Spleen (tissue), 7 donors: Measurements from ENCODE around the gene CASS4.

Source experiments
- CTCF ChIP-seq, 11 experiments: fragments of 200-600 bp in 7 of 11; fragments of 450-650 bp in 4 of 11; sonication (generic) in 4 of 11; IDR thresholded peaks in 8 of 11; conservative IDR thresholded peaks in 3 of 11; 1 replicate in 7 of 11; 2 replicates in 4 of 11; pipeline versions ENCODE4 v1.4.0 to v1.8.0; 2016 to 2021; ENCODE audit warnings: antibody characterized with exemption in 11 of 11, inconsistent platforms in 4 of 11, mild to moderate bottlenecking in 1 of 11
- POLR2A ChIP-seq, 3 donors: fragments of 450-650 bp; IDR thresholded peaks; one replicate each; pipeline ENCODE4 v1.5.1; 2017; ENCODE audit warnings: antibody characterized with exemption in 3 of 3, mild to moderate bottlenecking in 1 of 3
- POLR2AphosphoS5 ChIP-seq, 3 donors: sonication (generic); formaldehyde crosslinking; IDR thresholded peaks; one replicate each; pipeline ENCODE4 v1.5.1; 2017; ENCODE audit warnings: antibody characterized with exemption in 3 of 3
- donor health status: DM: no; HTN: no; CAD: no; lungs with moderate emphysema.
- donor health status: DM: no; HTN: no; CAD: no.
- donor health status: DM: no; HTN: no; CAD: no.

- peak; percentile 52 to 91 (median 79) for TF ChIP-seq CTCF (IDR thresholded peaks at IDR 0.05 in 8 of 11, conservative IDR thresholded peaks at IDR 0.05 in 3 of 11)
- no peak for TF ChIP-seq POLR2AphosphoS5 (IDR thresholded peaks at IDR 0.05)
- TF ChIP-seq POLR2A (IDR thresholded peaks at IDR 0.05), result no peak
These were observed 11.9 kb upstream of the CASS4 start for GRCh38 chr20:56400001-56400640.
